T47D (cell line): ENCODE results near the gene THAP7.

Experiments used
- DNase-seq, 2 experiments: peaks; one replicate each; pipeline versions ENCODE4 v3.0.0 to v3.0.0-alpha.2; 2011 to 2012; ENCODE audit warnings: low read depth in 1 of 2, low spot score in 1 of 2
- JUND ChIP-seq: IDR thresholded peaks from 2 replicates; pipeline ENCODE4 v1.6.1; 2012; ENCODE audit warnings: low read depth
- in situ Hi-C: cut with HindIII; loops from 2 replicates; pipeline ENCODE4 v1.10.0; 2016; ENCODE audit warnings: low sequenced_read_pairs, low pct_unique_long_range_greater_than_20kb

The THAP7 gene

GRCh38 chr22:20980938-20981722 lies 20.8 kb downstream of the THAP7 start:
- in situ Hi-C loops: no loop called here
- DNase-seq: no peak
- TF ChIP-seq JUND: no peak

- in situ Hi-C loops: no loop called here
- TF ChIP-seq JUND: no peak
- no peak for DNase-seq
Measured at GRCh38 chr22:20980523-20980922, 21.4 kb downstream of the THAP7 start.

GRCh38 chr22:20979940-20980453 lies 21.9 kb downstream of the THAP7 start:
- in situ Hi-C loops: no loop called here
- DNase-seq: no peak
- no peak for TF ChIP-seq JUND

GRCh38 chr22:20979243-20979809 lies 22.6 kb downstream of the THAP7 start:
- TF ChIP-seq JUND: no peak
- DNase-seq: peak; percentile 80 to 94
- in situ Hi-C loops: no loop called here

- TF ChIP-seq JUND: no peak
- DNase-seq: no peak
- in situ Hi-C loops: no loop called here
Measured at GRCh38 chr22:20978419-20978818, 23.5 kb downstream of the THAP7 start.

- TF ChIP-seq JUND: no peak
- no peak for DNase-seq
- in situ Hi-C loops: no loop called here
Measured at GRCh38 chr22:20977516-20978170, 24.3 kb downstream of the THAP7 start.

GRCh38 chr22:20977019-20977418 lies 24.9 kb downstream of the THAP7 start:
- TF ChIP-seq JUND: no peak
- in situ Hi-C loops: no loop called here
- DNase-seq: no peak

- DNase-seq: no peak
- no peak for TF ChIP-seq JUND
- in situ Hi-C loops: no loop called here
Measured at GRCh38 chr22:20976291-20976877, 25.5 kb downstream of the THAP7 start.

GRCh38 chr22:20975541-20976290 lies 26.2 kb downstream of the THAP7 start:
- in situ Hi-C loops: no loop called here
- no peak for TF ChIP-seq JUND
- DNase-seq: no peak

GRCh38 chr22:20974336-20974955 lies 27.5 kb downstream of the THAP7 start:
- no peak for TF ChIP-seq JUND
- no peak for DNase-seq
- in situ Hi-C loops: no loop called here

- no peak for DNase-seq
- no peak for TF ChIP-seq JUND
- in situ Hi-C loops: no loop called here
Measured at GRCh38 chr22:20973634-20974286, 28.2 kb downstream of the THAP7 start.
